GM21528 (cell line): ENCODE measurements around the gene ARHGAP22.

Source experiments
- ATAC-seq: cut with Tn5 transposase; IDR thresholded peaks from one replicate; pipeline ENCODE4 v1.9.1; 2021; ENCODE audit warnings: mild to moderate bottlenecking, moderate library complexity; ENCODE audit not compliant: unreplicated experiment, low FRiP score

The ARHGAP22 gene

GRCh38 chr10:48608976-48609375, 4.1 kb upstream of the ARHGAP22 start:
- no peak for ATAC-seq

- peak; percentile 59 for ATAC-seq
These were observed 3.4 kb upstream of the ARHGAP22 start for GRCh38 chr10:48608279-48608681.

- ATAC-seq = no peak
These were observed 2.7 kb upstream of the ARHGAP22 start for GRCh38 chr10:48607356-48608278.

- ATAC-seq = no peak
These were observed 1.9 kb upstream of the ARHGAP22 start for GRCh38 chr10:48606530-48607355.

- no peak for ATAC-seq
These were observed 1.1 kb upstream of the ARHGAP22 start for GRCh38 chr10:48605786-48606529.

- no peak for ATAC-seq
These were observed 558 bp downstream of the ARHGAP22 start for GRCh38 chr10:48604039-48604990.

- ATAC-seq = no peak
These were observed 1.3 kb downstream of the ARHGAP22 start for GRCh38 chr10:48603421-48604038.

GRCh38 chr10:48602401-48603135, 2.3 kb downstream of the ARHGAP22 start:
- no peak for ATAC-seq

- ATAC-seq = no peak
These were observed 3.1 kb downstream of the ARHGAP22 start for GRCh38 chr10:48601789-48602188.

GRCh38 chr10:48600645-48601505, 4.0 kb downstream of the ARHGAP22 start:
- no peak for ATAC-seq

- no peak for ATAC-seq
These were observed 5.1 kb downstream of the ARHGAP22 start for GRCh38 chr10:48599830-48600134.

GRCh38 chr10:48598936-48599829, 5.7 kb downstream of the ARHGAP22 start:
- ATAC-seq = no peak

GRCh38 chr10:48598243-48598935, 6.5 kb downstream of the ARHGAP22 start:
- ATAC-seq = no peak

GRCh38 chr10:48595539-48595932, 9.3 kb downstream of the ARHGAP22 start:
- ATAC-seq = no peak

- ATAC-seq = no peak
These were observed 9.9 kb downstream of the ARHGAP22 start for GRCh38 chr10:48594803-48595538.

- ATAC-seq = no peak
These were observed 10.5 kb downstream of the ARHGAP22 start for GRCh38 chr10:48594371-48594770.
